B cell (primary cell): ENCODE data around the gene SPEN. TPM values are rescaled to one million over a fixed set of nuclear protein-coding genes. Genes with fewer than 3 reads are reported as not detected.
A peak's percentile ranks its signal among the peaks of the same experiment; 100 is the strongest.

ENCODE experiments used
- ATAC-seq: fragments of 200-7000 bp; cut with Tn5 transposase; one replicate; pipeline ENCODE4 v1.10.0; 2021; ENCODE audit warnings: low read depth, mild to moderate bottlenecking, moderate number of reproducible peaks, moderate library complexity
- CTCF ChIA-PET: fragments of 350-600 bp; sonication (Branson Sonifier 250); formaldehyde crosslinking; loops from one replicate; lab custom pipeline; 2021; ENCODE audit warnings: antibody characterized with exemption, inconsistent platforms; lab: Charles Lee
- POLR2A ChIA-PET: fragments of 350-600 bp; sonication (Branson Sonifier 250); formaldehyde crosslinking; loops from one replicate; lab custom pipeline; 2021; ENCODE audit warnings: antibody characterized with exemption; lab: Charles Lee
- DNase-seq: peaks from one replicate; pipeline ENCODE4 v3.0.0; 2013
- H2AFZ ChIP-seq: 2 replicates; pipeline ENCODE4 v1.6.1; 2012; ENCODE audit warnings: mild to moderate bottlenecking, low read depth, low read length; ENCODE audit not compliant: insufficient read depth, poor library complexity, severe bottlenecking
- H3K27ac ChIP-seq, 2 donors: 1 replicate in 1 of 2; 2 replicates in 1 of 2; pipeline ENCODE4 v1.5.1; 2012 to 2013; ENCODE audit warnings: low read length in 2 of 2, mild to moderate bottlenecking in 2 of 2, moderate library complexity in 1 of 2
- H3K27me3 ChIP-seq, 4 experiments: fragments of 200-600 bp in 1 of 4; sonication (generic) in 1 of 4; replicated peaks in 1 of 4; 1 replicate in 2 of 4; 2 replicates in 2 of 4; pipeline versions ENCODE4 v1.6.1 to v1.7.0; 2013 to 2016; ENCODE audit warnings: low read length in 3 of 4, mild to moderate bottlenecking in 2 of 4, mixed read lengths in 1 of 4, moderate library complexity in 1 of 4; ENCODE audit not compliant: insufficient read depth in 4 of 4, control insufficient read depth in 3 of 4; ENCODE audit errors: control extremely low read depth in 1 of 4
- H3K36me3 ChIP-seq, 2 experiments: replicated peaks in 1 of 2; 1 replicate in 1 of 2; 2 replicates in 1 of 2; pipeline versions ENCODE4 v1.6.1 to v1.7.1; 2013; ENCODE audit warnings: low read length in 1 of 2; ENCODE audit not compliant: insufficient read depth in 2 of 2, control insufficient read depth in 1 of 2; ENCODE audit errors: control extremely low read depth in 1 of 2, extremely low read depth in 1 of 2
- H3K4me1 ChIP-seq, 2 donors: fragments of 200-600 bp in 1 of 2; sonication (generic) in 1 of 2; 1 replicate in 1 of 2; 2 replicates in 1 of 2; pipeline versions ENCODE4 v1.5.1 to v1.6.1; 2013 to 2017; ENCODE audit warnings: low read length in 2 of 2; ENCODE audit not compliant: control insufficient read depth in 2 of 2, insufficient read depth in 2 of 2
- H3K4me2 ChIP-seq: replicated peaks from 2 replicates; pipeline ENCODE3; 2012; ENCODE audit warnings: mild to moderate bottlenecking, low read depth, low read length; ENCODE audit not compliant: poor library complexity, severe bottlenecking
- H3K4me3 ChIP-seq, 5 experiments: fragments of 200-600 bp in 1 of 5; sonication (generic) in 1 of 5; 1 replicate in 3 of 5; 2 replicates in 2 of 5; pipeline versions ENCODE4 v1.5.1 to v1.7.0; 2011 to 2016; ENCODE audit warnings: low read length in 4 of 5, mild to moderate bottlenecking in 4 of 5, low read depth in 2 of 5, control low read depth in 1 of 5, moderate library complexity in 1 of 5; ENCODE audit not compliant: insufficient read depth in 1 of 5; ENCODE audit errors: control extremely low read depth in 1 of 5, extremely low read depth in 1 of 5
- H3K79me2 ChIP-seq: fragments of 200-600 bp; sonication (generic); one replicate; pipeline ENCODE4 v1.6.0; 2016; ENCODE audit warnings: low read length; ENCODE audit not compliant: control insufficient read depth, insufficient read depth
- H3K9ac ChIP-seq: fragments of 200-600 bp; sonication (generic); 2 replicates; pipeline ENCODE4 v1.6.1; 2017; ENCODE audit warnings: mild to moderate bottlenecking, low read length, moderate library complexity
- H3K9me3 ChIP-seq, 3 donors: one replicate each; pipeline versions ENCODE4 v1.6.1 to v1.7.1; 2013; ENCODE audit warnings: low read length in 2 of 3; ENCODE audit not compliant: control insufficient read depth in 2 of 3, insufficient read depth in 1 of 3; ENCODE audit errors: control extremely low read depth in 1 of 3
- H4K20me1 ChIP-seq: 2 replicates; pipeline ENCODE4 v1.6.0; 2012; ENCODE audit warnings: mild to moderate bottlenecking, low read length; ENCODE audit not compliant: insufficient read depth, control insufficient read depth, poor library complexity, severe bottlenecking
- H3K27ac Mint-ChIP-seq: one replicate; pipeline ENCODE4 v1.8.0; 2021; ENCODE audit warnings: mixed read lengths
- H3K27me3 Mint-ChIP-seq: one replicate; pipeline ENCODE4 v1.8.0; 2021; ENCODE audit warnings: mixed read lengths
- H3K4me1 Mint-ChIP-seq: one replicate; pipeline ENCODE4 v1.8.0; 2021; ENCODE audit warnings: mixed read lengths
- H3K4me3 Mint-ChIP-seq: one replicate; pipeline ENCODE4 v1.8.0; 2021; ENCODE audit warnings: mixed read lengths
- H3K9me3 Mint-ChIP-seq: one replicate; pipeline ENCODE4 v1.8.0; 2022; ENCODE audit warnings: mixed read lengths; ENCODE audit not compliant: insufficient read depth
- EZH2 ChIP-seq: IDR thresholded peaks from 2 replicates; pipeline ENCODE4 v1.6.1; 2012; ENCODE audit warnings: borderline replicate concordance, low read depth, mild to moderate bottlenecking, moderate library complexity, low read length; ENCODE audit not compliant: insufficient read depth, poor library complexity, severe bottlenecking
- WGBS: methylation state at CpG from one replicate; pipeline ENCODE4 v1.1.5; 2013; ENCODE audit warnings: missing lambda C conversion rate; ENCODE audit not compliant: insufficient coverage; 5-methylcytosine and 5-hydroxymethylcytosine counted together
- intact Hi-C: fragments of 100-400 bp; cut with micrococcal nuclease; formaldehyde crosslinking; loops from one replicate; pipeline ENCODE4 v1.10.0; 2022
- polyA plus RNA-seq: library from polyadenylated mRNA; depleted of rRNA; stranded (reverse); fragments of >200 nt; gene quantifications from 2 replicates; pipeline ENCODE4 v1.2.3, GENCODE V29; 2012
- total RNA-seq, 2 donors: library from RNA; stranded (reverse); fragments of 120-200 nt in 1 of 2; gene quantifications; 1 replicate in 1 of 2; 2 replicates in 1 of 2; pipeline versions ENCODE4 v1.2.3 to v1.2.4, GENCODE V29; 2013 to 2022
- TF ChIP-seq, protein P1 (sequence below): fragments of 200-600 bp; IDR thresholded peaks from one replicate; pipeline ENCODE4 v1.8.0; 2022; ENCODE audit warnings: antibody characterized with exemption, mild to moderate bottlenecking

Gene SPEN
- total and polyA plus RNA-seq, 2 donors (not counting 1 experiment from before 2014, with no cell fraction given), result 29.1 to 126 TPM

DNA sequence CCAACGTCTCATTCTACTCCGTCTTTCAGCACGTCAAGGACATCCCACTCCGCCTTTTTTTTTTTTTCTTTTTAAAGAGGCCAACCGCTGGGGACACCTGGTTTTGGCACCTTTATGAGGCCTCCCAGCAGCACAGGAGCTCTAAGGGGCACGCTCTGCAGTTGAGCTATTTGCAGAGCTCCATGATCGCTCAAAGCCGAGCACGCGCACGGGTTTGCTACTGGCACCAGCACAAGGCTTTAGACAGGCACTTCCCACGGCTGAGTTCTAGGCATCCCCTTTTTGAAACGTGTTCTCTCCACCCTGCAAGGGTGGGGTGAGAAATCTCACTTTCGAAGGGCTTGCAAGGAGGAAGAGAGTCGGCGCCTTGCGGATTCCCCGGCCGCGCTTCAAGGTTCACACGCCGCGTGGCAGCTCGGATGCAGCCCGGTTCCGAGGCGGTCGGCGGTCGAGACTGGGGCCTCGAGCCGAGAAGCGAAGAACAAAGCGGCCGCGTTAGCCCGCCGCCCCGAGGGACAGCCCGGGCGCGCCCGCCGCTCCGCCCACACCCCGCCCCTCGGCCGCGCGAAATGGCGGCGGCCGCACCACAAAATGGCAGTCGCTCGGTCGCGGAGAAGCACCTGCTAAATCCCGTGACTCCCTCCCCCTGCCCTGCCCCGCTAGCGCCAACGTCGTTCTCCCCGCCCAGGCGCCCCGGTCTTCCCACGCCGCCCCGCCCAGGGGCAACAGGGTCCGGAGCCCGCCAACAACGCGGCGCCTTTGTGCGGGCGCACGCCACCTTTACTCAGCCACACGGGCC is 12.9 kb upstream of the SPEN start:
- H3K9me3 Mint-ChIP-seq, result no peaks in the 10 kb centered on the region
- ChIA-PET POLR2A (interaction anchor here (0.6 to 9.6 kb wide), 9 partner anchors 9 to 231 kb away, joined by 3 to 221 read pairs (median 5); partner anchors contain the start of gene SPEN), CTCF (interaction anchor here (0.8 to 6.1 kb wide), 10 partner anchors 9 to 142 kb away, joined by 3 to 55 read pairs (median 4); partner anchors contain the start of gene SPEN)
- H2AFZ ChIP-seq, result peak overlapping the region; percentile 88
- H4K20me1 ChIP-seq, result no peaks in the 10 kb centered on the region
- intact Hi-C loops, result loop anchor here (1.0 to 5.0 kb wide), 4 partner anchors 115 to 533 kb away; partner anchors contain the start of genes DDI2 and SZRD1
- H3K27ac ChIP-seq, result peak overlapping the region; percentile 98 to 100
- TF ChIP-seq, protein P1, sequence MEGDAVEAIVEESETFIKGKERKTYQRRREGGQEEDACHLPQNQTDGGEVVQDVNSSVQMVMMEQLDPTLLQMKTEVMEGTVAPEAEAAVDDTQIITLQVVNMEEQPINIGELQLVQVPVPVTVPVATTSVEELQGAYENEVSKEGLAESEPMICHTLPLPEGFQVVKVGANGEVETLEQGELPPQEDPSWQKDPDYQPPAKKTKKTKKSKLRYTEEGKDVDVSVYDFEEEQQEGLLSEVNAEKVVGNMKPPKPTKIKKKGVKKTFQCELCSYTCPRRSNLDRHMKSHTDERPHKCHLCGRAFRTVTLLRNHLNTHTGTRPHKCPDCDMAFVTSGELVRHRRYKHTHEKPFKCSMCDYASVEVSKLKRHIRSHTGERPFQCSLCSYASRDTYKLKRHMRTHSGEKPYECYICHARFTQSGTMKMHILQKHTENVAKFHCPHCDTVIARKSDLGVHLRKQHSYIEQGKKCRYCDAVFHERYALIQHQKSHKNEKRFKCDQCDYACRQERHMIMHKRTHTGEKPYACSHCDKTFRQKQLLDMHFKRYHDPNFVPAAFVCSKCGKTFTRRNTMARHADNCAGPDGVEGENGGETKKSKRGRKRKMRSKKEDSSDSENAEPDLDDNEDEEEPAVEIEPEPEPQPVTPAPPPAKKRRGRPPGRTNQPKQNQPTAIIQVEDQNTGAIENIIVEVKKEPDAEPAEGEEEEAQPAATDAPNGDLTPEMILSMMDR, result no peak
- TF ChIP-seq EZH2, result no peak
- peaks cover 48% of the 10 kb centered on the region for H3K4me1 Mint-ChIP-seq
- peaks cover 24% of the 10 kb centered on the region for H3K79me2 ChIP-seq
- H3K4me3 Mint-ChIP-seq, result peak overlapping the region; percentile 97
- peak overlapping the region; percentile 95 for H3K27ac Mint-ChIP-seq
- H3K9ac ChIP-seq, result peak overlapping the region; percentile 97
- peak overlapping the region; percentile 84 to 100 (median 97) for H3K4me3 ChIP-seq
- no peaks in the 10 kb centered on the region for H3K27me3 ChIP-seq
- H3K4me1 ChIP-seq, result peaks cover 47 to 56% of the 10 kb centered on the region in 2 donors
- WGBS, result under 1% methylated on average over 73 of the region's 77 CpGs
- peaks cover 0 to 4% (median 0%) of the 10 kb centered on the region in 3 donors for H3K9me3 ChIP-seq
- H3K27me3 Mint-ChIP-seq, result no peaks in the 10 kb centered on the region
- H3K4me2 ChIP-seq, result peak overlapping the region; percentile 97
- ATAC-seq (peak; percentile 46), DNase-seq (peak; percentile 96)
- H3K36me3 ChIP-seq, result no peaks in the 10 kb centered on the region
